Kasumi-1 (cell line): ENCODE measurements around the gene LILRB5.
"Not testable (repeated sequence)": the region's sequence is repeated elsewhere in the genome, so short reads cannot be mapped to it uniquely, and the experiment has no call there.

Experiments
- DNase-seq, 2 experiments: peaks; one replicate each; lab custom pipeline; 2025; lab: John Stamatoyannopoulos, UW

Gene LILRB5

GRCh38 chr19:54275951-54276350 lies 18.9 kb upstream of the LILRB5 start:
- no peak for DNase-seq

GRCh38 chr19:54274516-54274915 lies 17.4 kb upstream of the LILRB5 start:
- DNase-seq: not testable (repeated sequence)

- DNase-seq: no peak
Measured at GRCh38 chr19:54273821-54274220, 16.7 kb upstream of the LILRB5 start.

- DNase-seq: not testable (repeated sequence)
Measured at GRCh38 chr19:54272181-54272580, 15.1 kb upstream of the LILRB5 start.

- DNase-seq: not testable (repeated sequence)
Measured at GRCh38 chr19:54271587-54271986, 14.5 kb upstream of the LILRB5 start.

- DNase-seq: no peak
Measured at GRCh38 chr19:54271106-54271505, 14.0 kb upstream of the LILRB5 start.

- no peak for DNase-seq
Measured at GRCh38 chr19:54268936-54269335, 11.9 kb upstream of the LILRB5 start.

GRCh38 chr19:54266133-54266532 lies 9.1 kb upstream of the LILRB5 start:
- peak; percentile 71 to 72 for DNase-seq

GRCh38 chr19:54262470-54262869 lies 5.4 kb upstream of the LILRB5 start:
- no peak for DNase-seq

GRCh38 chr19:54262066-54262465 lies 5.0 kb upstream of the LILRB5 start:
- DNase-seq: no peak

GRCh38 chr19:54256250-54257115 lies 590 bp downstream of the LILRB5 start:
- no peak for DNase-seq

GRCh38 chr19:54255105-54255775 lies 1.8 kb downstream of the LILRB5 start:
- no peak for DNase-seq

- DNase-seq: no peak
Measured at GRCh38 chr19:54254195-54254906, 2.7 kb downstream of the LILRB5 start.

- DNase-seq: no peak
Measured at GRCh38 chr19:54253331-54254194, 3.5 kb downstream of the LILRB5 start.

GRCh38 chr19:54252845-54253244 lies 4.2 kb downstream of the LILRB5 start:
- no peak for DNase-seq

GRCh38 chr19:54252243-54252642 lies 4.8 kb downstream of the LILRB5 start:
- no peak for DNase-seq

- DNase-seq: peak; percentile 77 to 81
Measured at GRCh38 chr19:54248016-54248601, 9.0 kb downstream of the LILRB5 start.

- DNase-seq: no peak
Measured at GRCh38 chr19:54247106-54247930, 9.8 kb downstream of the LILRB5 start.

GRCh38 chr19:54245936-54246335 lies 11.1 kb downstream of the LILRB5 start:
- no peak for DNase-seq

- DNase-seq: peak in 1 of 2 experiments; percentile 19
Measured at GRCh38 chr19:54243809-54244208, 13.3 kb downstream of the LILRB5 start.
